Muscle of leg (tissue), 11 donors: ENCODE results near the gene IFIT1B. TPM values are rescaled to one million over a fixed set of nuclear protein-coding genes. Genes with fewer than 3 reads are reported as not detected.

Experiments
- DNase-seq: peaks from one replicate; pipeline ENCODE4 v3.0.0; 2013
- H3K27ac ChIP-seq: one replicate; pipeline ENCODE4 v1.5.1; 2013; ENCODE audit warnings: mild to moderate bottlenecking, low read length, control low read depth
- H3K27me3 ChIP-seq: one replicate; pipeline ENCODE4 v1.6.1; 2013; ENCODE audit warnings: low read length; ENCODE audit not compliant: control insufficient read depth, insufficient read depth
- H3K36me3 ChIP-seq: one replicate; pipeline ENCODE4 v1.6.1; 2013; ENCODE audit warnings: low read length; ENCODE audit not compliant: control insufficient read depth, insufficient read depth
- H3K4me1 ChIP-seq: one replicate; pipeline ENCODE4 v1.6.1; 2013; ENCODE audit warnings: low read length; ENCODE audit not compliant: control insufficient read depth, insufficient read depth
- H3K4me3 ChIP-seq: one replicate; pipeline ENCODE4 v1.5.1; 2013; ENCODE audit warnings: low read length, control low read depth
- H3K9me3 ChIP-seq: replicated peaks from 2 replicates; pipeline ENCODE4 v1.6.1; 2013; ENCODE audit warnings: low read depth, low read length; ENCODE audit not compliant: control insufficient read depth
- WGBS: methylation state at CpG from one replicate; pipeline ENCODE4 v1.1.5; 2013; ENCODE audit warnings: missing lambda C conversion rate; ENCODE audit not compliant: insufficient coverage; 5-methylcytosine and 5-hydroxymethylcytosine counted together
- polyA plus RNA-seq, 8 donors: library from polyadenylated mRNA; unstranded; fragments of 120-200 nt; gene quantifications; one replicate each; pipeline versions ENCODE4 v1.2.1 to v1.2.3, GENCODE V29; 2013; ENCODE audit warnings: inconsistent platforms in 1 of 8, low replicate concordance in 1 of 8; ENCODE audit not compliant: insufficient read length in 8 of 8, insufficient read depth in 1 of 8
- total RNA-seq: library from RNA; stranded (reverse); fragments of 120-200 nt; gene quantifications from one replicate; pipeline ENCODE4 v1.2.4, GENCODE V29; 2013

The IFIT1B gene
- total and polyA plus RNA-seq, 9 donors, result 0.06 to 1.1 (median 0.32) TPM

- H3K27ac ChIP-seq, result no peak overlapping the region
- H3K9me3 ChIP-seq, result no peaks in the 10 kb centered on the region
- DNase-seq, result no peak
- no peaks in the 10 kb centered on the region for H3K27me3 ChIP-seq
- H3K36me3 ChIP-seq, result no peaks in the 10 kb centered on the region
- no peaks in the 10 kb centered on the region for H3K4me1 ChIP-seq
- WGBS, result no CpG with 5 or more reads among the region's 4 CpGs
- H3K4me3 ChIP-seq, result no peak overlapping the region
Measured at GRCh38 chr10:89427629-89428028, 49.8 kb downstream of the IFIT1B start.

GRCh38 chr10:89428877-89429276, 51.0 kb downstream of the IFIT1B start:
- no peak overlapping the region for H3K27ac ChIP-seq
- H3K27me3 ChIP-seq, result no peaks in the 10 kb centered on the region
- no CpG with 5 or more reads among the region's 1 CpG for WGBS
- no peak overlapping the region for H3K4me3 ChIP-seq
- DNase-seq, result peak; percentile 30
- H3K4me1 ChIP-seq, result no peaks in the 10 kb centered on the region
- no peaks in the 10 kb centered on the region for H3K9me3 ChIP-seq
- no peaks in the 10 kb centered on the region for H3K36me3 ChIP-seq

- DNase-seq, result peak; percentile 38
- H3K36me3 ChIP-seq, result no peaks in the 10 kb centered on the region
- peaks cover 2% of the 10 kb centered on the region for H3K27me3 ChIP-seq
- no CpG with 5 or more reads among the region's 3 CpGs for WGBS
- no peaks in the 10 kb centered on the region for H3K4me1 ChIP-seq
- H3K4me3 ChIP-seq, result no peak overlapping the region
- no peaks in the 10 kb centered on the region for H3K9me3 ChIP-seq
- no peak overlapping the region for H3K27ac ChIP-seq
Measured at GRCh38 chr10:89431977-89432376, 54.1 kb downstream of the IFIT1B start.

Other genes starting within 250 kb of the IFIT1B start
- 0.22 TPM for gene CH25H, start 170.7 kb upstream of the IFIT1B start, total RNA-seq
- gene CH25H, start 170.7 kb upstream of the IFIT1B start, polyA plus RNA-seq, result 1 to 10 TPM in 1 of 8 donors, under 1 TPM in 7; 0.33 to 2.8 (median 0.46) TPM
- gene LIPA, start 126.3 kb upstream of the IFIT1B start, total RNA-seq, result 30.1 TPM
- 10 to 100 TPM; 26.8 to 51.3 (median 38.4) TPM for gene LIPA, start 126.3 kb upstream of the IFIT1B start, polyA plus RNA-seq
- gene IFIT2, start 76.0 kb upstream of the IFIT1B start, total RNA-seq, result 6.4 TPM
- gene IFIT2, start 76.0 kb upstream of the IFIT1B start, polyA plus RNA-seq, result 1 to 10 TPM; 5.0 to 9.6 (median 7.5) TPM
- 10.7 TPM for gene IFIT3, start 50.1 kb upstream of the IFIT1B start, total RNA-seq
- 10 to 100 TPM in 3 of 8 donors, 1 to 10 TPM in 5; 6.5 to 13.3 (median 9.5) TPM for gene IFIT3, start 50.1 kb upstream of the IFIT1B start, polyA plus RNA-seq
- gene IFIT1, start 14.6 kb downstream of the IFIT1B start, total RNA-seq, result 58.4 TPM
- 10 to 100 TPM; 35.0 to 83.9 (median 52.5) TPM for gene IFIT1, start 14.6 kb downstream of the IFIT1B start, polyA plus RNA-seq
- gene IFIT5, start 36.5 kb downstream of the IFIT1B start, total RNA-seq, result 12.2 TPM
- gene IFIT5, start 36.5 kb downstream of the IFIT1B start, polyA plus RNA-seq, result 10 to 100 TPM in 5 of 8 donors, 1 to 10 TPM in 3; 7.7 to 13.7 (median 10.5) TPM
- gene SLC16A12, start 157.5 kb downstream of the IFIT1B start, total RNA-seq, result 1.2 TPM
- 1 to 10 TPM in 7 of 8 donors, under 1 TPM in 1; 0.67 to 2.3 (median 1.6) TPM for gene SLC16A12, start 157.5 kb downstream of the IFIT1B start, polyA plus RNA-seq